ENCODE measurements around the gene DDHD1.
A peak's percentile ranks its signal among the peaks of the same experiment; 100 is the strongest.
"Not testable (repeated sequence)": the region's sequence is repeated elsewhere in the genome, so short reads cannot be mapped to it uniquely, and the experiment has no call there.

Gene DDHD1

GRCh38 chr14:53151523-53152183, 1.5 kb downstream of the DDHD1 start:
- peak in 1 of 2 experiments; percentile 14 for DNase-seq

GRCh38 chr14:53149668-53150316, 3.3 kb downstream of the DDHD1 start:
- DNase-seq = no peak

DNA sequence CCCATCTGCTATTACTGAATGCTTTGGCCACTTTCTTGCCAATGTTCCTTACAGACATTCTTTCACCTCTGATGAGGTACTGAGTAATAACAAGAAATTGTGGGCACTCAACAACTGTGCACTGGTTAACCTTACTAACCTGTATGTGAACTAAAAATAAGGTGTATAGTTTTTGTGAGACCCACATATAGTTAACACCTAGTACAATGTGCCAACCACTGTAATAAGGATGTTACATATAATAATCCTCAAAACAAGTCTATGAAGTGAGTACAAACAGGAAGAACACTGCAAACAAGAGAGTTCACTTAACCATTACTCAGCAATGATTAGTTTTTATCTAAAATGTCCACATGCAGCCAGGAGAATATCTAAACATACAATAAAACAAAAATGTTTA, 4.5 kb downstream of the DDHD1 start:
- no peak for DNase-seq

DNA sequence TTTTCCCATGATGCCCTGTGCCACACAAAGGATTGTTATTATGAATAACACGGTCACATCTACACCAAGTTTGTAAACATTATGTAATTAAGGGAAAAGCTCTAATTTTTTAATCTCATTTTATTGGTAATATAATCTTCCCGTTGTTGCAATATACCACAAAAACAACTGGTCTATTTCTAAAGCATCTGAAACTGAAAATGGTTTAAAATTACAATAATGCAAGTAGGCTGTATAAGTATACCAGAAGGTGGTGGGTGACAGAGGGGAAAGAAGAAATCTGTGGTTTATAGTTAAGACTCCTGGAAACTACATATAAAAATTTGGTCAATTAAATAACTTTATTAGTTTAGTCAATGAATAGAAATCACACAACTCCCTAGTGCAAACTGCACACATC, 5.2 kb downstream of the DDHD1 start:
- DNase-seq = no peak

- no peak for DNase-seq
Measured at GRCh38 chr14:53147208-53147607, 5.9 kb downstream of the DDHD1 start.

- no peak for DNase-seq
Measured at GRCh38 chr14:53146739-53147138, 6.4 kb downstream of the DDHD1 start.

DNA sequence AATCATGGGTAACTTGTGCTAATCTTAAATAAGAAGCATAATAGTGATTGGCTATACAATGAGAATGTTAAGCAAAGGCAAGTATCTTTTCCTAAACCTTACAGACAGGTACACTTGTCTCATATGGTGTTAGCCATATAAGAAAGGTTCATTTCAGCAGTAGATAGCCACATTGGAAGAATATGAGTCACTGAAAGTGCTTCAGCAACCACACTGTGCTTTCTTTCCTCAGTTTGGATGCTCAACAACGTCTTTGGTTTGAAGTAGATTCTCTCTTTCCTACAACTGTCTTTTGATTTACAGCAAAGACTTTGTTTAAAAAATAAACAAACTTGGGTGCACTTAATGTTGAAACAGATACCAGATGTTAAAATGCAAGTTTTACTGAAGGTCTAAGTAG, 8.9 kb downstream of the DDHD1 start:
- DNase-seq = no peak

DNA sequence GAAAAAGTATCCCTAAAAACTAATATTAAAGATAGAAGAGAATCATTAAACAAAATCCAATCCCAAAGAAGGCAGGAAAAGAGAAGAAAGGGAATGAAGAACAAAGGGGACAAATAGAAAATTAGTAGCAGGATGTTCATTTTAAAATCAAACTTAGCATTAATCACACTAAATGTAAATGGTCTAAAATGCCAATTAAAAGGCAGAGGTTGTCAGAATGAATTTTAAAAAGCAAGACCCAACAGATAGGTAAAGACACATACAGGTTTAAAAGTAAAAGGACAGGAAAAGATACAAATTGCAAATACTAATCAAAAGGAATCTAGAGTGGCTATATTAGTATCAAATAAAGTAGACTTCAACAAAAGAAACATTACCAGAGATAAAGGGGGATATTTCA, 12.5 kb downstream of the DDHD1 start:
- DNase-seq = no peak

- DNase-seq = no peak
Measured at GRCh38 chr14:53137568-53138203, 15.4 kb downstream of the DDHD1 start.

DNA sequence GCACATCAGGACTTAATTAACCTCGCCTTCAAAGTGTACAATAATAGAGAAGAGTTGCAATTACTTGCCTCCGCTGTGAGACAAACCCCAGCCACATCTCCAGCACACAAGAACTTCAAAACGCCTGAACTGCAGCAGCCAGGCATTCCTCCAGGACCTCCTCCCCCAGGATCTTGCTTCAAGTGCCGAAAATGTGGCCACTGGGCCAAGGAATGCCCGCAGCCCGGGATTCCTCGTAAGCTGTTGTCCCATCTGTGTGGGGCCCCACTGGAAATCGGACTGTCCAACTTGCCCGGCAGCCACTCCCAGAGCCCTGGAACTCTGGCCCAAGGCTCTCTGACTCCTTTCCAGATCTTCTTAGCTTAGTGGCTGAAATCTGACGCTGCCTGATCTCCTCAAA, 22.6 kb downstream of the DDHD1 start:
- not testable (repeated sequence) for DNase-seq

DNA sequence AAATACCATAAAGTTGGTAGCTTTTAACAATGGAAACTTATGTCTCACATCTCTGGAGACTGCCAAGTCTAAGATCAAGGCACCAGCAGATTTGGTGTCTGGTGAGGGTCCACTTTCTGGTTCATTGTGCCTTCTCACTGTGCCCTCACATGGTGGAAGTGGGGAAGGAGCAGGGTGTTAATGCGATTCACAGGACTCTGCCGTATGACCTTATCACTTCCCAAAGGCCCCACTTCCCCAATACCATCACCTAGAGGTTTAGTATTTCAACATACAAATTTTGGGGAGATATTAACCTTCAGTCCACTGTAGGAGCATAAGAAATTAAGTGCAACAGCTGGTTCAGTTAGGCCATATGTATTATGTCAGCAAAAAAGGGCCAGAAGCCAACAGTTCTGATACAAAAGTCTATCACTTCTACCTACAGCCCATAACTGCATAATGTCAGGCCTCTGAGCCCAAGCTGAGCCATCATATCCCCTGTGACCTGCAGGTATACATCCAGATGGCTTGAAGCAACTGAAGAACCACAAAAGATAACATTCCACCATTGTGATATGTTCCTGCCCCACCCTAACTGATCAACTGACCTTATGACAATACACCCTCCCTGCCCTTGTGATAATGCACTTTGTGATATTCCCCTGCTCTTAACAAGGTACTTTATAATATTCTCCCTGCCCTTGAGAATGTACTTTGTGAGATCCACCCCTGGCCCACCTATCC, 24.7 kb downstream of the DDHD1 start:
- no peak for DNase-seq

- no peak for DNase-seq
Measured at GRCh38 chr14:53127832-53128231, 25.3 kb downstream of the DDHD1 start.

DNA sequence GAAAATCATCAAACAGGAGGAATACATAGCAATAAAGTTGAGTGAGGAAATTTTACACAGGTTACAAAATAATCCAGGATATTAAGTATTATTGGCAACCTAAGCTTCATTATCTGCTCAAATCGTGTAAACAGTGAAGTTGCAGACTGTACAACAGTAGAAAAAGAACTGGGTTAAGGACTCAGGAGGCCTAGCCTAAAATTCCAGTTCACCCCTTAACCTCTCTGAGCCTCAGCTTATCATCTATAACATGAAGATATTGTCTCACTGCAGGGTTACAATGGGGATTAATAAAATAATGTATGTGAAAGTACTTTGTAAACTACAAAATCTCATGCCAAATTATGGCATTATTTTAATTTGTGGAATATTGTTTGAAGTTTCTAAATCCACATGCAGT, 26.0 kb downstream of the DDHD1 start:
- no peak for DNase-seq

DNA sequence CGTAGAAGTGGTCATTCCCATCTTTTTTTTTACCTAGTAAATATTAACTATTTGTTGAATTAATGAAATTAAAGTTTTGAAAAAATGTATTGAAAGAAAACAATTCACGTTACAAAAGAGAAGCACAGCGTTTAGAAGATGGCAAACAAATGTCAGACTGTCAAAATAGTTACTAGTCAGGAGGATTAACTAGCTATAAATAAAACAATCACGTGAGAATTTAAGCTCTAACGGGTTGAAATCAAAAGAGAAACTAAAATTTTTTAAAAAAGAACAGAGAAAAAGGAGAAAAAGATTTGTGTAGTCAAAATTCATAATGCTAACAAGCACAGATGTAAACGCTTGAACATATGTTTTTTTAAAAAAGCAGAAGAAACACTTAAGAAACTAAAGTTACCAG, 26.4 kb downstream of the DDHD1 start:
- no peak for DNase-seq

DNA sequence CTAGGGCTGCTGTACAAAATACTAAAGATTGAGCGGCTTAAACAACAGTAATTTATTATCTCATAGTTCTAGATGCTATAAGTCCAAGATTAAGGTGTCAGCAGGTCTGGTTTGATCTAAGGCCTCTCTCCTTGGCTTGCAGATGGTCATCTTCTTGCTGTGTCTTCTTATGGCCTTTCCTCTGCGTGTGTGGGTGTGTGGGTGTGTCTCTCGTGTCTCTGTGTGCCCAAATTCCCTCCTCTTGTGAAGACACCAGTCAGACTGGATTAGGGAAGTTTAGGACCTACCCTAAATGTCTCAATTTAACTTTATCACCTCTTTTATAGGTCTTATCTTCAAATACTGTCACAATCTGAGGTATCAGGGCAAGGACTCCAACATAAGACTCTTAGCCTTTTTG, 28.3 kb downstream of the DDHD1 start:
- DNase-seq = no peak

DNA sequence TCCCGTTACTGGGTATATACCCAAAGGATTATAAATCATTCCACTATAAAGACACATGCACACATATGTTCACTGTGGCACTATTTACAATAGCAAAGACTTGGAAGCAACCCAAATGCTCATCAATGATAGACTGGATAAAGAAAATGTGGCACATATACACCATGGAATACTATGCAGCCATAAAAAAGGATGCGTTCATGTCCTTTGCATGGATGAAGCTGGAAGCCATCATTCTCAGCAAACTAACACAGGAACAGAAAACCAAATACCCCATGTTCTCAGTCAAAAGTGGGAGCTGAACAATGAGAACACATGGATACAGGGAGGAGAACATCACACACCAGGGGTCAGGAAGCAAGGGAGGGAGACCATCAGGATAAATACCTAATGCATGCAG, 31.7 kb downstream of the DDHD1 start:
- DNase-seq = not testable (repeated sequence)

DNA sequence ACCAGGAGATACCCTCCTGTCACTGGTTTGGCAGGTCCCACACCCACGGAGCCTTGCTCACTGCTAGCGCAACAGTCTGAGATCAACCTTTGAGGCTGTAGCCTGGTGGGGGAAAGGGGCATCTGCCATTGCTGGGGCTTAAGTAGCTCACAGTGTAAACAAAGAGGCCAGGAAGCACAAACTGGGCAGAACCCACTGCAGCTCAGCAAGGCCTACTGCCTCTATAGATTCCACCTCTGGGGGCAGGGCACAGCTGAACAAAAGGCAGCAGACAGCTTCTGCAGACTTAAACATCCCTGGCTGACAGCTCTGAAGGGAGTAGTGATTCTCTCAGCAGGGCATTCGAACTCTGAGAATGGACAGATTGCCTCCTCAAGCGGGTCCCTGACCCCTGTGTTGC, 35.6 kb downstream of the DDHD1 start:
- DNase-seq = not testable (repeated sequence)

GRCh38 chr14:53113989-53114388, 39.1 kb downstream of the DDHD1 start:
- no peak for DNase-seq

GRCh38 chr14:53110096-53110495, 43.0 kb downstream of the DDHD1 start:
- DNase-seq = no peak

DNA sequence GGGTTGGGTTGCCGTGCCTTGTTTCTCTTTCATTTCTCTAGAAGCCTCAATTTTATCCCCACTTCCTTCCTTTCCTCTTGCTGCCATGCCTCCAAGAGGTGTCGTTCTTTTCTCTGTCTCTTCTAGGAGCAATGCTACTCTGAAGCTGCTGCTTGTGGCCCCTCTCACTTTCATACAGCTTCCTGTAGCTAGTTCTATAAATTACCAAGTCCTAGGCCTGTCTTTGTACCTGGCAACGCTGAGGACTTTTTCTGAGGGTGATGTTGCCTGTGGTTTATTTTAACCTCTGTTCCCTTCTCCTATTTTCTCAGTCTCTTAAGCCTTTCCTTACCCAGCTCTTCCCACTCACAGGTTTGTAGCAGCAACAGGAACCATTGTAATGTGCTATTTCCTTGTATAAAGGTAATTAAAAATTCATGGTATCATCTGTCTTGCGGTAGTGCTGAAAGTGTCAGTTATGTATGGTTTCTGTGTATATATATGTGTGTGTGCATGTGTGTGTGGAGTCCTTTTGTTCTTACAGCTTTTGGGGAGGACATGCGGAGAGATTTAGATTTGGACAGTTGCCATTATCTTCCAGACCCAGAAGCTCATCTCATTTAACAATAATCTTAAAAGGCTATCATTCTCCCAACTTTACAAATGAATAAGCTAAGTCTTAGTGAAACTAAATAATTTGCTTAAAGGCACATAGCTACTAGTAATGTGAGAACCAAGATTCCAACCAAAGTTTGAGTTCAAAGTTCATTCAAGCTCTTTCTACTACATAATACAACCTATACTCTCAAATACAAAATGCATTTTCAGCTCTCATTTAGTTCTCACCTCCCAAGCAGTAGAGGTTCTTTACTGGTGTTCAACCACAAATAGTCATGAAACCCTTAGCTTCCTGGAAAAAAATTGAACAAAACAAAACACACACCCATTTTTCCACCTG, 43.8 kb downstream of the DDHD1 start:
- peak; percentile 53 for DNase-seq

- no peak for DNase-seq
Measured at GRCh38 chr14:53108292-53109104, 44.6 kb downstream of the DDHD1 start.

GRCh38 chr14:53106768-53107167, 46.4 kb downstream of the DDHD1 start:
- DNase-seq = no peak
